Keratinocyte (primary cell): ENCODE results near the gene MRPL57.

Source experiments
- EZH2 ChIP-seq: IDR thresholded peaks from one replicate; pipeline ENCODE4 v1.6.1; 2012; ENCODE audit warnings: inconsistent platforms, mild to moderate bottlenecking, low read length, moderate library complexity
- TF ChIP-seq, protein P1 (sequence below), 3 experiments: IDR thresholded peaks in 1 of 3; conservative IDR thresholded peaks in 1 of 3; optimal IDR thresholded peaks in 1 of 3; 2 replicates in 2 of 3; 3 replicates in 1 of 3; pipeline versions ENCODE3 to v1.5.1; 2011; ENCODE audit warnings: low read length in 3 of 3, mild to moderate bottlenecking in 3 of 3, moderate library complexity in 2 of 3, control low read depth in 1 of 3, inconsistent platforms in 1 of 3; ENCODE audit not compliant: insufficient read depth in 2 of 3; ENCODE audit errors: extremely low read depth in 1 of 3

DNA sequence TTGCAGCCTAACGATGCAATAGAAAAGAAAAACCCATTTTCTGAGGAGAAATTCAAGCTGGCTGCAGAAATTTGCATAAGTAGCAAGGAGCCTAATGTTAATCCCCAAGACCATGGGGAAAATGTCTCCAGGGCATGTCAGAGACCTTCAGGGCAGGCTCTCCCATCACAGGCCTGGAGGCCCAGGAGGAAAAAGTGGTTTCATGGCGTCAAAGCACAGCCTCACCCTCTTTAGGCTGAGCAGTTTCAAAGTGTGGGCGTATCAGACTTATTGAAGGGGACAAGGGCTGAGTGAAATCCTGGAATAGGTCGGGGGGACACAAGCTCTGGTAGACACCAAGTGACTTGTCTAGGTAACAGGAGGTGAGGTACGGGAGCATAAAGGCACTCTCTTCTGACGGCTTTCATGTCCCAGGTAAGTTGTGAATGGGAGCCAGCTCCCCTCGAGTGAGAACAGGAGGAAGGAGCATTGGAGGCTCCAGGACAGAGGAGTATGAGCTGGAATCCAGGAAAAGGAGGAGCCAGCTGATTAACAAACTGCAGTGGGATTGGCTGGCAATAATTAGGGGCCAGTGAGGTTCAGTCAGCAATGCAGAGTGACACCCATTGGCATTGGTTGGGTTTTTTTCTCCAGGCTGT, 35.8 kb downstream of the MRPL57 start:
- TF ChIP-seq, protein P1, sequence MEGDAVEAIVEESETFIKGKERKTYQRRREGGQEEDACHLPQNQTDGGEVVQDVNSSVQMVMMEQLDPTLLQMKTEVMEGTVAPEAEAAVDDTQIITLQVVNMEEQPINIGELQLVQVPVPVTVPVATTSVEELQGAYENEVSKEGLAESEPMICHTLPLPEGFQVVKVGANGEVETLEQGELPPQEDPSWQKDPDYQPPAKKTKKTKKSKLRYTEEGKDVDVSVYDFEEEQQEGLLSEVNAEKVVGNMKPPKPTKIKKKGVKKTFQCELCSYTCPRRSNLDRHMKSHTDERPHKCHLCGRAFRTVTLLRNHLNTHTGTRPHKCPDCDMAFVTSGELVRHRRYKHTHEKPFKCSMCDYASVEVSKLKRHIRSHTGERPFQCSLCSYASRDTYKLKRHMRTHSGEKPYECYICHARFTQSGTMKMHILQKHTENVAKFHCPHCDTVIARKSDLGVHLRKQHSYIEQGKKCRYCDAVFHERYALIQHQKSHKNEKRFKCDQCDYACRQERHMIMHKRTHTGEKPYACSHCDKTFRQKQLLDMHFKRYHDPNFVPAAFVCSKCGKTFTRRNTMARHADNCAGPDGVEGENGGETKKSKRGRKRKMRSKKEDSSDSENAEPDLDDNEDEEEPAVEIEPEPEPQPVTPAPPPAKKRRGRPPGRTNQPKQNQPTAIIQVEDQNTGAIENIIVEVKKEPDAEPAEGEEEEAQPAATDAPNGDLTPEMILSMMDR (optimal IDR thresholded peaks at IDR 0.05 in 1 of 3, IDR thresholded peaks at IDR 0.05 in 1 of 3, conservative IDR thresholded peaks at IDR 0.05 in 1 of 3; ENCODE audit: extremely low read depth in 1 of 3, insufficient read depth in 2 of 3, low read length in 3 of 3): no peak
- TF ChIP-seq EZH2: no peak
